Lower lobe of right lung (tissue), 2 donors: ENCODE measurements around the gene DMRTA2. TPM values are rescaled to one million over a fixed set of nuclear protein-coding genes. Genes with fewer than 3 reads are reported as not detected.
A peak's percentile ranks its signal among the peaks of the same experiment; 100 is the strongest.

Experiments used
- ATAC-seq, 2 donors: fragments of 200-7000 bp; cut with Tn5 transposase; one replicate each; pipeline ENCODE4 v1.9.1; 2020 to 2022; ENCODE audit warnings: mild to moderate bottlenecking in 2 of 2, moderate library complexity in 2 of 2
- DNase-seq: peaks from one replicate; pipeline ENCODE4 v3.0.0-alpha.2; 2020
- H3K27ac ChIP-seq: fragments of 200-600 bp; one replicate; pipeline ENCODE4 v1.8.0; 2022
- H3K27me3 ChIP-seq: fragments of 200-600 bp; one replicate; pipeline ENCODE4 v1.8.0; 2022; ENCODE audit warnings: low read depth
- H3K36me3 ChIP-seq: fragments of 200-600 bp; one replicate; pipeline ENCODE4 v1.8.0; 2022; ENCODE audit warnings: mild to moderate bottlenecking
- H3K4me1 ChIP-seq: fragments of 200-600 bp; one replicate; pipeline ENCODE4 v1.8.0; 2022
- H3K4me3 ChIP-seq: fragments of 200-600 bp; one replicate; pipeline ENCODE4 v1.8.0; 2022; ENCODE audit warnings: mild to moderate bottlenecking
- H3K9me3 ChIP-seq: fragments of 200-600 bp; one replicate; pipeline ENCODE4 v1.8.0; 2022
- CTCF ChIP-seq: fragments of 200-600 bp; IDR thresholded peaks from one replicate; pipeline ENCODE4 v1.8.0; 2022; ENCODE audit warnings: antibody characterized with exemption, mild to moderate bottlenecking
- intact Hi-C: fragments of 100-400 bp; cut with DNase I; formaldehyde crosslinking; loops from one replicate; pipeline ENCODE4 v1.11.0; 2022
- total RNA-seq: library from RNA; stranded (reverse); fragmentation: NEBNext Ultra II Directional; extraction: Animal tissue kit (Norgen Biotek cat#: 25700); gene quantifications from one replicate; pipeline ENCODE4 v1.2.1, GENCODE V29; 2021
- donor health status: DM: no; HTN: yes; CAD: no; lungs with severe emphysema.

The DMRTA2 gene
- total RNA-seq, 1 donor from 2014 or later, result not detected

GRCh38 chr1:50371749-50372148 lies 51.5 kb downstream of the DMRTA2 start:
- peaks cover 8% of the 10 kb centered on the region for H3K4me1 ChIP-seq
- TF ChIP-seq CTCF, result no peak
- no peak for ATAC-seq
- H3K4me3 ChIP-seq, result no peak overlapping the region
- intact Hi-C loops, result no loop called here
- peaks cover 7% of the 10 kb centered on the region for H3K9me3 ChIP-seq
- no peak overlapping the region for H3K27ac ChIP-seq
- no peak for DNase-seq
- H3K36me3 ChIP-seq, result no peaks in the 10 kb centered on the region
- peaks cover 15% of the 10 kb centered on the region for H3K27me3 ChIP-seq

DNA sequence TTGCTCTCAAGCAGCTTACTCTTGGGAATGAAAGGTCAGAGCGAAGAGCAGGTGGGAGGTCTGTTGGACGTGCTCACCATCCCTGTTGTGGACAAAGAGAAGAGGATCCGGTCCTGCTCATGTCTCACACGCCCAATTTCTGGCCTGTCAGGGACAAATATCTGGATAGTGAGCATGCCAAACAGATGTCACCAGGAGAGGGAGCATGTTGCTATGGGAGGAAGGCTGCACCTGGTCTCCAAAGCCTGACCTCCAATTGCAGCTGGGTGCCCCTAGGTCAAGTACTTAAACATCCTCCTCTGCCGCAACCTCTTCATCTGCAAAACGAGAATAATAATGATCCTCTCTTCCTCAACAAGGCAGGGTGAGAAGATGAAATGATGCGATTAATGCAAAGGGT lies 53.4 kb downstream of the DMRTA2 start:
- Histone ChIP-seq H3K36me3 (no peaks in the 10 kb centered on the region), H3K4me3 (no peak overlapping the region), H3K9me3 (peaks cover 3% of the 10 kb centered on the region), H3K4me1 (peaks cover 8% of the 10 kb centered on the region), H3K27me3 (peaks cover 18% of the 10 kb centered on the region), H3K27ac (no peak overlapping the region)
- DNase-seq, result no peak
- no peak for ATAC-seq
- TF ChIP-seq CTCF, result no peak
- intact Hi-C loops, result loop anchor here (10.0 kb wide), 1 partner anchor 235 kb away; no protein-coding TSS in a partner anchor

- Histone ChIP-seq H3K4me3 (no peak overlapping the region), H3K4me1 (peaks cover 8% of the 10 kb centered on the region), H3K9me3 (no peaks in the 10 kb centered on the region), H3K36me3 (no peaks in the 10 kb centered on the region), H3K27me3 (peaks cover 18% of the 10 kb centered on the region), H3K27ac (no peak overlapping the region)
- intact Hi-C loops, result loop anchor here (10.0 kb wide), 1 partner anchor 236 kb away; no protein-coding TSS in a partner anchor
- no peak for TF ChIP-seq CTCF
- DNase-seq (no peak), ATAC-seq (no peak)
Measured at GRCh38 chr1:50369008-50369634, 54.1 kb downstream of the DMRTA2 start.

- TF ChIP-seq CTCF, result peak; percentile 77
- Histone ChIP-seq H3K4me3 (no peak overlapping the region), H3K27me3 (peaks cover 18% of the 10 kb centered on the region), H3K27ac (no peak overlapping the region), H3K9me3 (no peaks in the 10 kb centered on the region), H3K36me3 (no peaks in the 10 kb centered on the region), H3K4me1 (peaks cover 8% of the 10 kb centered on the region)
- intact Hi-C loops, result loop anchor here (10.0 kb wide), 1 partner anchor 236 kb away; no protein-coding TSS in a partner anchor
- ATAC-seq, result peak; percentile 78 to 79
- no peak for DNase-seq
Measured at GRCh38 chr1:50368179-50369007, 54.9 kb downstream of the DMRTA2 start.
